H9 (cell line): ENCODE measurements around the gene KCTD19. TPM values are rescaled to one million over a fixed set of nuclear protein-coding genes. Genes with fewer than 3 reads are reported as not detected.

ENCODE experiments used
- DNase-seq: peaks from one replicate; pipeline ENCODE4 v3.0.0-alpha.2; 2017
- H2AFZ ChIP-seq: one replicate; pipeline ENCODE4 v1.6.1; 2013; ENCODE audit warnings: mild to moderate bottlenecking, low read length, control low read depth, moderate library complexity
- H2AK5ac ChIP-seq: 2 replicates; pipeline ENCODE4 v1.6.1; 2013; ENCODE audit warnings: low read length, control low read depth, mixed read lengths; ENCODE audit not compliant: insufficient read length
- H2BK120ac ChIP-seq: one replicate; pipeline ENCODE4 v1.6.1; 2013; ENCODE audit warnings: low read depth, mild to moderate bottlenecking, low read length, control low read depth, inconsistent platforms; ENCODE audit not compliant: poor library complexity, severe bottlenecking
- H2BK12ac ChIP-seq: 2 replicates; pipeline ENCODE4 v1.6.1; 2013; ENCODE audit warnings: low read length, control low read depth, mixed read lengths, low read depth; ENCODE audit not compliant: insufficient read length
- H2BK15ac ChIP-seq: 2 replicates; pipeline ENCODE4 v1.6.1; 2013; ENCODE audit warnings: low read depth, low read length, control low read depth
- H2BK20ac ChIP-seq: one replicate; pipeline ENCODE4 v1.6.1; 2013; ENCODE audit warnings: low read depth, mild to moderate bottlenecking, low read length, control low read depth, inconsistent platforms; ENCODE audit not compliant: poor library complexity, severe bottlenecking
- H2BK5ac ChIP-seq: 2 replicates; pipeline ENCODE4 v1.6.1; 2013; ENCODE audit warnings: low read length, control low read depth, mixed read lengths; ENCODE audit not compliant: insufficient read length
- H3K14ac ChIP-seq: 2 replicates; pipeline ENCODE4 v1.6.1; 2013; ENCODE audit warnings: low read length, control low read depth; ENCODE audit not compliant: insufficient read depth
- H3K18ac ChIP-seq: 2 replicates; pipeline ENCODE4 v1.6.1; 2013; ENCODE audit warnings: low read depth, mild to moderate bottlenecking, mixed read lengths, low read length, control low read depth; ENCODE audit not compliant: insufficient read length
- H3K23ac ChIP-seq: 2 replicates; pipeline ENCODE4 v1.6.1; 2013; ENCODE audit warnings: low read length, control low read depth, mixed read lengths, low read depth; ENCODE audit not compliant: insufficient read length
- H3K23me2 ChIP-seq: 2 replicates; pipeline ENCODE4 v1.6.1; 2013; ENCODE audit warnings: low read depth, mild to moderate bottlenecking, mixed read lengths, low read length, control low read depth; ENCODE audit not compliant: insufficient read length, poor library complexity, severe bottlenecking
- H3K27ac ChIP-seq: 2 replicates; pipeline ENCODE4 v1.5.1; 2013; ENCODE audit warnings: low read length, control low read depth, mixed read lengths, low read depth; ENCODE audit not compliant: insufficient read length
- H3K27me3 ChIP-seq: 2 replicates; pipeline ENCODE4 v1.6.1; 2013; ENCODE audit warnings: low read length, control low read depth, inconsistent platforms; ENCODE audit not compliant: insufficient read depth
- H3K4ac ChIP-seq: 2 replicates; pipeline ENCODE4 v1.6.1; 2013; ENCODE audit warnings: low read depth, mild to moderate bottlenecking, control low read depth, inconsistent platforms, low read length, moderate library complexity
- H3K4me1 ChIP-seq: 2 replicates; pipeline ENCODE4 v1.6.1; 2013; ENCODE audit warnings: low read length, control low read depth, inconsistent platforms; ENCODE audit not compliant: insufficient read depth
- H3K4me2 ChIP-seq: 2 replicates; pipeline ENCODE4 v1.6.1; 2013; ENCODE audit warnings: low read length, control low read depth, mixed read lengths; ENCODE audit not compliant: insufficient read length, insufficient read depth
- H3K56ac ChIP-seq: 2 replicates; pipeline ENCODE4 v1.6.1; 2013; ENCODE audit warnings: low read depth, mild to moderate bottlenecking, mixed read lengths, low read length, control low read depth; ENCODE audit not compliant: insufficient read length
- H3K79me1 ChIP-seq: 2 replicates; pipeline ENCODE4 v1.6.1; 2013; ENCODE audit warnings: low read depth, mild to moderate bottlenecking, moderate library complexity, low read length, control low read depth, inconsistent platforms; ENCODE audit not compliant: insufficient read depth, poor library complexity, severe bottlenecking
- H3K79me2 ChIP-seq: 2 replicates; pipeline ENCODE4 v1.6.1; 2013; ENCODE audit warnings: low read length, control low read depth, inconsistent platforms; ENCODE audit not compliant: insufficient read depth
- H3K9ac ChIP-seq: 2 replicates; pipeline ENCODE4 v1.6.1; 2013; ENCODE audit warnings: low read length, control low read depth, mixed read lengths; ENCODE audit not compliant: insufficient read length; ENCODE audit errors: extremely low read depth
- H3K9me3 ChIP-seq: one replicate; pipeline ENCODE4 v1.6.1; 2013; ENCODE audit warnings: low read depth, low read length, inconsistent platforms; ENCODE audit not compliant: control insufficient read depth
- H3T11ph ChIP-seq: one replicate; pipeline ENCODE4 v1.6.1; 2013; ENCODE audit warnings: mild to moderate bottlenecking, low read length, control low read depth, inconsistent platforms
- H4K20me1 ChIP-seq: one replicate; pipeline ENCODE4 v1.6.1; 2013; ENCODE audit not compliant: control insufficient read depth, insufficient read length, insufficient read depth
- H4K5ac ChIP-seq: 2 replicates; pipeline ENCODE4 v1.6.1; 2013; ENCODE audit warnings: low read depth, mild to moderate bottlenecking, mixed read lengths, low read length, control low read depth; ENCODE audit not compliant: insufficient read length
- H4K8ac ChIP-seq: replicated peaks from 2 replicates; pipeline ENCODE4 v1.6.1; 2013; ENCODE audit warnings: low read length, control low read depth, mixed read lengths, low read depth; ENCODE audit not compliant: insufficient read length
- H4K91ac ChIP-seq: 2 replicates; pipeline ENCODE4 v1.6.1; 2013; ENCODE audit warnings: low read depth, mild to moderate bottlenecking, moderate library complexity, mixed read lengths, low read length, control low read depth; ENCODE audit not compliant: insufficient read length
- H3K27ac Mint-ChIP-seq, 3 experiments: 2 replicates in 2 of 3; 3 replicates in 1 of 3; pipeline ENCODE4 v1.8.0; 2020 to 2021; ENCODE audit warnings: mixed read lengths in 3 of 3, mild to moderate bottlenecking in 1 of 3, moderate library complexity in 1 of 3
- H3K27me3 Mint-ChIP-seq: 2 replicates; pipeline ENCODE4 v1.8.0; 2021; ENCODE audit warnings: low read depth, mild to moderate bottlenecking, moderate library complexity, mixed read lengths
- H3K36me3 Mint-ChIP-seq, 3 experiments: 2 replicates in 2 of 3; 3 replicates in 1 of 3; pipeline ENCODE4 v1.8.0; 2020 to 2021; ENCODE audit warnings: low read depth in 3 of 3, mixed read lengths in 3 of 3; ENCODE audit not compliant: insufficient read depth in 1 of 3
- H3K4me1 Mint-ChIP-seq, 2 experiments: 2 replicates each; pipeline ENCODE4 v1.8.0; 2020; ENCODE audit warnings: mixed read lengths in 2 of 2
- H3K4me3 Mint-ChIP-seq, 2 experiments: 2 replicates in 1 of 2; 3 replicates in 1 of 2; pipeline ENCODE4 v1.8.0; 2020 to 2021; ENCODE audit warnings: mild to moderate bottlenecking in 2 of 2, mixed read lengths in 2 of 2, moderate library complexity in 1 of 2
- H3K9me3 Mint-ChIP-seq, 2 experiments: 2 replicates in 1 of 2; 3 replicates in 1 of 2; pipeline ENCODE4 v1.8.0; 2020; ENCODE audit warnings: mild to moderate bottlenecking in 2 of 2, mixed read lengths in 2 of 2, moderate library complexity in 1 of 2
- WGBS: extraction: QIAGEN DNeasy Blood & Tissue Kit; methylation state at CpG from one replicate; pipeline ENCODE4 v1.1.7; 2013; ENCODE audit warnings: missing lambda C conversion rate, low lambda C conversion rate, mixed read lengths; ENCODE audit not compliant: insufficient read length; ENCODE audit errors: extremely low coverage; 5-methylcytosine and 5-hydroxymethylcytosine counted together
- total RNA-seq: library from RNA; stranded (reverse); gene quantifications from 2 replicates; pipeline ENCODE4 v1.2.1, GENCODE V29; 2021
- TF ChIP-seq, protein P1 (sequence below): fragments of 200-600 bp; sonication (generic); conservative IDR thresholded peaks from 3 replicates; pipeline ENCODE4 v1.8.0; 2021; ENCODE audit warnings: antibody characterized with exemption, mild to moderate bottlenecking

KCTD19 gene
- total RNA-seq, 1 experiment from 2014 or later, result 0.13 TPM

GRCh38 chr16:67278773-67279295 lies 47.7 kb downstream of the KCTD19 start:
- H3K36me3 Mint-ChIP-seq, result peaks cover 0 to 14% (median 4%) of the 10 kb centered on the region in 3 experiments; a peak in 3 of 7 replicates
- Histone ChIP-seq H3K79me2 (no peaks in the 10 kb centered on the region), H3K4me2 (peak overlapping the region; percentile 41), H3K4me1 (no peaks in the 10 kb centered on the region), H2BK20ac (no peak overlapping the region), H3K27ac (no peak overlapping the region), H4K5ac (no peak overlapping the region), H3T11ph (no peak overlapping the region), H2BK15ac (no peak overlapping the region), H3K14ac (no peak overlapping the region), H2BK120ac (no peak overlapping the region), H3K27me3 (no peaks in the 10 kb centered on the region), H2BK12ac (no peak overlapping the region), H3K79me1 (no peaks in the 10 kb centered on the region), H2AK5ac (no peak overlapping the region), H3K23me2 (peaks cover 6% of the 10 kb centered on the region), H2AFZ (no peak overlapping the region), H3K18ac (no peak overlapping the region), H2BK5ac (no peak overlapping the region), H4K91ac (no peak overlapping the region), H3K23ac (no peak overlapping the region), H3K56ac (no peak overlapping the region), H4K8ac (no peak overlapping the region), H4K20me1 (no peaks in the 10 kb centered on the region), H3K4ac (no peak overlapping the region), H3K9ac (no peak overlapping the region), H3K9me3 (no peaks in the 10 kb centered on the region)
- no peak overlapping the region for H3K27ac Mint-ChIP-seq
- peaks cover 16% of the 10 kb centered on the region for H3K27me3 Mint-ChIP-seq
- peak; percentile 53 for DNase-seq
- no peaks in the 10 kb centered on the region for H3K9me3 Mint-ChIP-seq
- H3K4me3 Mint-ChIP-seq, result peak overlapping the region; percentile 70 to 81
- H3K4me1 Mint-ChIP-seq, result peaks cover 3% of the 10 kb centered on the region in 2 experiments; a peak in 3 of 4 replicates
- WGBS, result no CpG with 5 or more reads among the region's 42 CpGs
- TF ChIP-seq, protein P1, sequence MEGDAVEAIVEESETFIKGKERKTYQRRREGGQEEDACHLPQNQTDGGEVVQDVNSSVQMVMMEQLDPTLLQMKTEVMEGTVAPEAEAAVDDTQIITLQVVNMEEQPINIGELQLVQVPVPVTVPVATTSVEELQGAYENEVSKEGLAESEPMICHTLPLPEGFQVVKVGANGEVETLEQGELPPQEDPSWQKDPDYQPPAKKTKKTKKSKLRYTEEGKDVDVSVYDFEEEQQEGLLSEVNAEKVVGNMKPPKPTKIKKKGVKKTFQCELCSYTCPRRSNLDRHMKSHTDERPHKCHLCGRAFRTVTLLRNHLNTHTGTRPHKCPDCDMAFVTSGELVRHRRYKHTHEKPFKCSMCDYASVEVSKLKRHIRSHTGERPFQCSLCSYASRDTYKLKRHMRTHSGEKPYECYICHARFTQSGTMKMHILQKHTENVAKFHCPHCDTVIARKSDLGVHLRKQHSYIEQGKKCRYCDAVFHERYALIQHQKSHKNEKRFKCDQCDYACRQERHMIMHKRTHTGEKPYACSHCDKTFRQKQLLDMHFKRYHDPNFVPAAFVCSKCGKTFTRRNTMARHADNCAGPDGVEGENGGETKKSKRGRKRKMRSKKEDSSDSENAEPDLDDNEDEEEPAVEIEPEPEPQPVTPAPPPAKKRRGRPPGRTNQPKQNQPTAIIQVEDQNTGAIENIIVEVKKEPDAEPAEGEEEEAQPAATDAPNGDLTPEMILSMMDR, result peak; percentile 68; the same call in 2 of the 3 replicates
